Chondrocyte (in vitro differentiated cells): ENCODE data around the gene AK9. TPM values are rescaled to one million over a fixed set of nuclear protein-coding genes. Genes with fewer than 3 reads are reported as not detected.

Source experiments
- DNase-seq: peaks from one replicate; pipeline ENCODE4 v3.0.0; 2021; ENCODE audit warnings: mixed read lengths, low spot score
- H3K27ac Mint-ChIP-seq: one replicate; pipeline ENCODE4 v1.8.0; 2021; ENCODE audit warnings: mild to moderate bottlenecking, moderate library complexity, mixed read lengths; ENCODE audit not compliant: unreplicated experiment
- H3K27me3 Mint-ChIP-seq: 2 replicates; pipeline ENCODE4 v1.8.0; 2021; ENCODE audit warnings: low read depth, mixed read lengths
- H3K36me3 Mint-ChIP-seq: 2 replicates; pipeline ENCODE4 v1.8.0; 2021; ENCODE audit warnings: low read depth, mixed read lengths
- H3K4me1 Mint-ChIP-seq: 2 replicates; pipeline ENCODE4 v1.8.0; 2021; ENCODE audit warnings: low read depth, mild to moderate bottlenecking, mixed read lengths
- H3K4me3 Mint-ChIP-seq: one replicate; pipeline ENCODE4 v1.8.0; 2021; ENCODE audit warnings: mild to moderate bottlenecking, moderate library complexity, mixed read lengths; ENCODE audit not compliant: unreplicated experiment
- H3K9me3 Mint-ChIP-seq: 2 replicates; pipeline ENCODE4 v1.8.0; 2021; ENCODE audit warnings: low read depth, mixed read lengths
- CTCF ChIP-seq: fragments of 200-600 bp; sonication (generic); IDR thresholded peaks from 2 replicates; pipeline ENCODE4 v1.5.0; 2021; ENCODE audit warnings: antibody characterized with exemption, mild to moderate bottlenecking, moderate library complexity
- total RNA-seq: library from RNA; stranded (reverse); gene quantifications from 3 replicates; pipeline ENCODE4 v1.2.1, GENCODE V29; 2021

AK9 gene
- total RNA-seq, 1 donor from 2014 or later = 4.4 TPM

- Mint-ChIP-seq H3K27me3 (peaks cover under 1% of the 10 kb centered on the region), H3K4me1 (peaks cover 11% of the 10 kb centered on the region), H3K36me3 (no peaks in the 10 kb centered on the region), H3K9me3 (no peaks in the 10 kb centered on the region), H3K27ac (no peak overlapping the region), H3K4me3 (no peak overlapping the region)
- TF ChIP-seq CTCF = no peak
- DNase-seq = no peak
Observed at GRCh38 chr6:109511832-109512231, 179.2 kb downstream of the AK9 start.

DNA sequence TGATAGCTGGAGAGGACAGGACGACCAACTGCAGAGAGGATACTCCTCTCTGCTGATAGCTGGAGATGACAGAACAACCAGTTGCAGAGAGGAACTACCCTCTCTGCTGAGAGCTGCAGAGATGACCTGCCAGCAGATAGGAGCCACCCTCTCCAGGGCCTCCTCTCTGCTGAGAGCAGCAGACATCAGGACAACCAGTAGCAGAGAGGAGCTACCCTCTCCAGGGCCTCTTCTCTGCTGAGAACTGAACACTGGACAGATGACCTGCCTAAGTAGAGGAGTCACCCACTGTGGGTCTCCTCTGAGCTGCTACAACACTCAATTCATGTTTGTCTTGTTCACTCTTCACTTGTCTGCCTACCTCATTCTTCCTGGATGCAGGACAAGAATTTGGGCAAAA lies 180.6 kb downstream of the AK9 start:
- Mint-ChIP-seq H3K9me3 (no peaks in the 10 kb centered on the region), H3K4me3 (no peak overlapping the region), H3K27ac (no peak overlapping the region), H3K4me1 (peaks cover 11% of the 10 kb centered on the region), H3K27me3 (peaks cover 5% of the 10 kb centered on the region), H3K36me3 (no peaks in the 10 kb centered on the region)
- no peak for TF ChIP-seq CTCF
- DNase-seq = no peak

DNA sequence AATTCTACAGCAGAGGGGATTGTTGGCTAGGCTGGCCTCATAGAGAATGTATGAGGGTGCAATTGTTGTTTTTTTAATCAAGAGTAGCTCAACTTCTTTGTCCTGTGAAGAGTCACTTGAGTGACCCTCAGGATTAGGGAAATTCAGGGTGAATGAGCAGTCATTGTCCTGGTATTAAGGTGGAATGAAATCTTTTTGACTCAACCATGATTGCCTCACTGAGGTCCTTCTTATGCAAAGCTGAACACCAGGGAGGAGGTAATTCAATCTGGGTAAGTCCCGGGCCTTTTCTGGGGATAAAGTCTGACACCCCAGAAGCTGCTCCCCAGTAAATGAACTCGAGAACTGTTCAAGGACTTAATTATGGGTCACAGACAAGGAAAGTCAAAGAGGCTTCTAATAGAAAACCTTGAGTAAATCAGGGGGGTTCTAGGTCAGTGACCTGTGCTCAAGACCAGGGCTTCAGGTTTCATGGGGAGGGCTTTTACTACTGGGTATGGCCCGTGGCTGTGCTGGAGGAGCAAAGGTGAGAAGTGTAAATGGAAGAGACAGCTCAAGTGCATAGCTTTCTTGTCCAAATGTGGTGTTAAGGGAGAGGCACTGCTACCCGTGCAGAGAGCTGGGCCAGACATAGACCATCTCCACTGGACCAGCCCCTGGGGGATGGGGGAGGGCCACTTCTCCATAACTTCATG lies 182.7 kb downstream of the AK9 start:
- H3K27ac Mint-ChIP-seq = no peak overlapping the region

DNA sequence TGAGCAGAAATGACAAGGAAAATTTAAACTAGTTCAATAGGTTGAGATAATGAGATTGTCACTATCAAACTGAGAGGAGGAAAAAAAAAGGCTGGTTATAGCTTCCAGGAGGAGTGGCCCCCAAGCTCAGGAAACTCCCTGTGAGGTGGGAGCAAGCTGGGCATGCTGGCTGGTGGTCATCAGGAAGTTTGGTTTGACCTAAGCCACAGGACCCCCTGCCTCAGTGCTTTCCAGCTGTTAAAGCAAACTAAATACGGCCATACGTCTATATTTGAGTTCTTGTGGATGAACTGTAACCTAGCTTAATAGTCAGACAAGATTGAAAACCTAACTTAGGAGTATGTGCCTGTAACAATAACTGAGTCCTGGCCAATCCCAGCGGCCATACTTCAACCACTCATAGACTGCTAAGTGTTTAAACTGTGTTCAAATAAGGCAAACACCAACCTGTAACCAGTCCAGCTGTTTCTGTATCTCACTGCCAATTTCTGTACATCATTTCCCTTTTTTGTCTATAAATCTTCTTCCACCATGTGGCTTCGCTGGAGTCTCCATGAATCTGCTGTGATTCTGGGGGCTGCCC lies 183.4 kb downstream of the AK9 start:
- no peak for TF ChIP-seq CTCF
- Mint-ChIP-seq H3K4me3 (no peak overlapping the region), H3K27me3 (peaks cover 8% of the 10 kb centered on the region), H3K4me1 (peaks cover 3% of the 10 kb centered on the region), H3K36me3 (no peaks in the 10 kb centered on the region), H3K9me3 (no peaks in the 10 kb centered on the region), H3K27ac (no peak overlapping the region)
- no peak for DNase-seq

More for the DNA sequence above, 182.7 kb downstream of the AK9 start:
- Mint-ChIP-seq H3K27me3 (peaks cover 8% of the 10 kb centered on the region), H3K36me3 (no peaks in the 10 kb centered on the region), H3K9me3 (no peaks in the 10 kb centered on the region), H3K4me1 (peaks cover 4% of the 10 kb centered on the region), H3K4me3 (no peak overlapping the region)
- DNase-seq = no peak
- TF ChIP-seq CTCF = no peak

- H3K9me3 Mint-ChIP-seq = no peaks in the 10 kb centered on the region
- H3K27me3 Mint-ChIP-seq = peaks cover 12% of the 10 kb centered on the region
- H3K4me3 Mint-ChIP-seq = no peak overlapping the region
- H3K36me3 Mint-ChIP-seq = no peaks in the 10 kb centered on the region
- H3K27ac Mint-ChIP-seq = no peak overlapping the region
- DNase-seq = no peak
- H3K4me1 Mint-ChIP-seq = peaks cover 2% of the 10 kb centered on the region
- TF ChIP-seq CTCF = no peak
Observed at GRCh38 chr6:109506841-109507240, 184.2 kb downstream of the AK9 start.
